Adipose tissue (tissue), 3 donors: ENCODE measurements around the gene CTSD. TPM values are rescaled to one million over a fixed set of nuclear protein-coding genes. Genes with fewer than 3 reads are reported as not detected.

Source experiments
- H3K27ac ChIP-seq: one replicate; pipeline ENCODE4 v1.5.1; 2013; ENCODE audit warnings: low read depth, low read length
- WGBS, 3 donors: extraction: QIAGEN DNeasy Blood & Tissue Kit; methylation state at CpG; one replicate each; pipeline ENCODE4 v1.1.7; 2013; 5-methylcytosine and 5-hydroxymethylcytosine counted together
- polyA plus RNA-seq, 3 donors: library from polyadenylated mRNA; stranded (reverse); fragments of 200-250 nt; gene quantifications; one replicate each; pipeline ENCODE4 v1.2.3, GENCODE V29; 2013
- donor health status: healthy with polysubstance abuse.
- donor health status: Bipolar disorder and iron deficiency.
- donor health status: healthy.

The CTSD gene
- polyA plus RNA-seq, 3 donors, result 296 to 496 (median 355) TPM

- no peak overlapping the region for H3K27ac ChIP-seq
- 39 to 56% (median 42%) methylated on average over 14 of the region's 14 CpGs for whole genome bisulfite sequencing, 3 donors
Observed at GRCh38 chr11:1750840-1751530, 12.7 kb downstream of the CTSD start.

- H3K27ac ChIP-seq, result no peak within 1 kb of the TSS
- 20 to 36% (median 31%) methylated on average over 6 of the region's 6 CpGs for WGBS, 3 donors
Observed at GRCh38 chr11:1750481-1750839, 13.3 kb downstream of the CTSD start, which contains the start of gene IFITM10. Gene IFITM10 (minus strand): TSS chr11:1750595. CDS start chr11:1750442, 153 bp downstream.

GRCh38 chr11:1749395-1750351, 14.1 kb downstream of the CTSD start:
- H3K27ac ChIP-seq, result no peak overlapping the region
- 27 to 36% (median 32%) methylated on average over 14 to 25 of the region's 25 CpGs for WGBS, 3 donors

GRCh38 chr11:1748636-1749394, 14.9 kb downstream of the CTSD start:
- whole genome bisulfite sequencing, 3 donors, result 1 to 2% (median 1%) methylated on average over 54 to 84 of the region's 84 CpGs
- H3K27ac ChIP-seq, result no peak overlapping the region

- 35 to 46% (median 40%) methylated on average over 52 to 72 of the region's 72 CpGs for WGBS, 3 donors
- no peak overlapping the region for H3K27ac ChIP-seq
Observed at GRCh38 chr11:1747753-1748635, 15.7 kb downstream of the CTSD start.

GRCh38 chr11:1746956-1747752, 16.6 kb downstream of the CTSD start:
- WGBS, 3 donors, result 86 to 93% (median 91%) methylated on average over 20 to 21 of the region's 21 CpGs
- no peak overlapping the region for H3K27ac ChIP-seq

- WGBS, 3 donors, result 69 to 84% (median 71%) methylated on average over 22 of the region's 22 CpGs
- H3K27ac ChIP-seq, result no peak overlapping the region
Observed at GRCh38 chr11:1746511-1746931, 17.2 kb downstream of the CTSD start.

GRCh38 chr11:1745701-1746320, 17.9 kb downstream of the CTSD start:
- H3K27ac ChIP-seq, result no peak overlapping the region
- WGBS, 3 donors, result 91 to 95% (median 94%) methylated on average over 14 of the region's 14 CpGs

- 59 to 81% (median 72%) methylated on average over 18 of the region's 18 CpGs for WGBS, 3 donors
- H3K27ac ChIP-seq, result no peak overlapping the region
Observed at GRCh38 chr11:1744891-1745700, 18.6 kb downstream of the CTSD start.

- WGBS, 3 donors, result 55 to 68% (median 60%) methylated on average over 23 of the region's 23 CpGs
- H3K27ac ChIP-seq, result no peak overlapping the region
Observed at GRCh38 chr11:1744137-1744886, 19.4 kb downstream of the CTSD start.

GRCh38 chr11:1743585-1744136, 20.1 kb downstream of the CTSD start:
- no peak overlapping the region for H3K27ac ChIP-seq
- WGBS, 3 donors, result 79 to 89% (median 88%) methylated on average over 10 of the region's 10 CpGs

GRCh38 chr11:1742869-1743584, 20.7 kb downstream of the CTSD start:
- H3K27ac ChIP-seq, result no peak overlapping the region
- WGBS, 3 donors, result 77 to 92% (median 90%) methylated on average over 3 of the region's 3 CpGs

GRCh38 chr11:1742371-1742770, 21.4 kb downstream of the CTSD start:
- no peak overlapping the region for H3K27ac ChIP-seq
- WGBS, 3 donors, result 66 to 77% (median 75%) methylated on average over 4 of the region's 4 CpGs

GRCh38 chr11:1741741-1742140, 22.0 kb downstream of the CTSD start:
- 77 to 87% (median 81%) methylated on average over 4 of the region's 4 CpGs for WGBS, 3 donors
- no peak overlapping the region for H3K27ac ChIP-seq
